SK-N-SH treated with all-trans-retinoic acid at 6 μM for 48 hours (cell line): ENCODE data around the gene VSIR.

Source experiments
- ATAC-seq: fragments of 200-7000 bp; cut with Tn5 transposase; 3 replicates; pipeline ENCODE4 v1.9.1; 2020; ENCODE audit warnings: mild to moderate bottlenecking, moderate library complexity
- ARNTL ChIP-seq: fragments of 450-650 bp; formaldehyde crosslinking; IDR thresholded peaks from 2 replicates; pipeline ENCODE4 v1.5.0; 2020; ENCODE audit warnings: low read depth, mild to moderate bottlenecking, moderate library complexity, borderline replicate concordance
- ISL1 ChIP-seq: fragments of 250-450 bp; sonication (Bioruptor Pico); IDR thresholded peaks from 2 replicates; pipeline ENCODE4 v2.1.2; 2022; ENCODE audit warnings: mild to moderate bottlenecking, moderate library complexity
- RARB ChIP-seq: fragments of 250-450 bp; sonication (Bioruptor Pico); IDR thresholded peaks from 2 replicates; pipeline ENCODE4 v1.8.0; 2021; ENCODE audit warnings: mild to moderate bottlenecking, moderate library complexity
- ZFP30 ChIP-seq: fragments of 450-650 bp; formaldehyde crosslinking; IDR thresholded peaks from 2 replicates; pipeline ENCODE4 v1.5.0; 2022; ENCODE audit warnings: mild to moderate bottlenecking, moderate library complexity
- ZNF70 ChIP-seq: fragments of 450-650 bp; formaldehyde crosslinking; IDR thresholded peaks from 2 replicates; pipeline ENCODE4 v1.5.0; 2020; ENCODE audit warnings: mild to moderate bottlenecking, moderate library complexity
- ZNF8 ChIP-seq: fragments of 450-650 bp; formaldehyde crosslinking; IDR thresholded peaks from 2 replicates; pipeline ENCODE4 v1.5.0; 2020; ENCODE audit warnings: mild to moderate bottlenecking, moderate library complexity
- TF ChIP-seq, protein P1 (sequence below): fragments of 250-450 bp; sonication (Bioruptor Pico); IDR thresholded peaks from 2 replicates; pipeline ENCODE4 v1.8.0; 2020; ENCODE audit warnings: mild to moderate bottlenecking, moderate library complexity, borderline replicate concordance
- TF ChIP-seq, protein P2 (sequence below): fragments of 250-450 bp; sonication (Bioruptor Pico); IDR thresholded peaks from 2 replicates; pipeline ENCODE4 v1.5.0; 2020; ENCODE audit warnings: mild to moderate bottlenecking, moderate library complexity
- TF ChIP-seq, protein P3 (sequence below): fragments of 250-450 bp; sonication (Bioruptor Pico); IDR thresholded peaks from 2 replicates; pipeline ENCODE4 v1.5.1; 2020; ENCODE audit warnings: low read depth, mild to moderate bottlenecking, moderate library complexity
- TF ChIP-seq, protein P4 (sequence below): fragments of 250-450 bp; sonication (Bioruptor Pico); IDR thresholded peaks from 2 replicates; pipeline ENCODE4 v1.8.0; 2021; ENCODE audit warnings: low read depth, mild to moderate bottlenecking, moderate library complexity, borderline replicate concordance
- TF ChIP-seq, protein P5 (sequence below): fragments of 250-450 bp; sonication (Bioruptor Pico); IDR thresholded peaks from 2 replicates; pipeline ENCODE4 v1.5.1; 2021; ENCODE audit warnings: mild to moderate bottlenecking, moderate library complexity

The VSIR gene

DNA sequence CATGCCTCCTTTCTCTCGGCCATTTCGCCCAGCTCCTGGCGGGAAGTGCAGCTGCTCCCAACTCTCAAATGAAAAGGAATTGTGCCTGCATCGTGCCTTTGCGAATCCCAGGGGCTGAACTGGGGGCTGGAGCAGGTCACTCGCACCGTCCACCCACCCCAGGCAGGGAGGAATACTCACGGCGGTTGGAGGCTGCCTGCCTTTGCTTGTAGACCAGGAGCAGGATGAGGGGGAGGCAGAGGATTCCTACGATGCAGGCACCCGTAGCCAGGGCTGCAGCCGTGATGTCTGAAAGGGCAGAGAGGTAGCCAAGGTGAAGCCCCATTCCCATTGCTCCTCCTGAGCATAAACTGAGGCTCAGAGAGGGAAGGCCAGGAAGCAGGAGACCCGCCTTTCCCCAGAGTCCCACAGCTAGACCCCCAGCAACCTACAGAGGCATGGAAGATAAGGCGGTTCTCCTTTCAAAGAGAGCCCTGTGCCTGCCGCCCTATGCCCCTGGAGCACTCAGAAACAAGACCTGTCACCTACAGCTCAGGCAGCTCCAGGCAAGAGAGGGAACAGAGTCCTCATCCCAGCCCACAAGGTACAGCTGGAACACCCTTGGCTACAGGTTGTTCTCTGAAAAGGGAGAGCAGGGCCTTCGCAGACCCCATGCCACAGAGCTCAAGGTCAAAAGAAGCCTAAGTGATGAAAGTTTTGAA is 18.0 kb downstream of the VSIR start (continued):
- TF ChIP-seq, protein P1, sequence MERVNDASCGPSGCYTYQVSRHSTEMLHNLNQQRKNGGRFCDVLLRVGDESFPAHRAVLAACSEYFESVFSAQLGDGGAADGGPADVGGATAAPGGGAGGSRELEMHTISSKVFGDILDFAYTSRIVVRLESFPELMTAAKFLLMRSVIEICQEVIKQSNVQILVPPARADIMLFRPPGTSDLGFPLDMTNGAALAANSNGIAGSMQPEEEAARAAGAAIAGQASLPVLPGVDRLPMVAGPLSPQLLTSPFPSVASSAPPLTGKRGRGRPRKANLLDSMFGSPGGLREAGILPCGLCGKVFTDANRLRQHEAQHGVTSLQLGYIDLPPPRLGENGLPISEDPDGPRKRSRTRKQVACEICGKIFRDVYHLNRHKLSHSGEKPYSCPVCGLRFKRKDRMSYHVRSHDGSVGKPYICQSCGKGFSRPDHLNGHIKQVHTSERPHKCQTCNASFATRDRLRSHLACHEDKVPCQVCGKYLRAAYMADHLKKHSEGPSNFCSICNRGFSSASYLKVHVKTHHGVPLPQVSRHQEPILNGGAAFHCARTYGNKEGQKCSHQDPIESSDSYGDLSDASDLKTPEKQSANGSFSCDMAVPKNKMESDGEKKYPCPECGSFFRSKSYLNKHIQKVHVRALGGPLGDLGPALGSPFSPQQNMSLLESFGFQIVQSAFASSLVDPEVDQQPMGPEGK (CRISPR knock-in tag), result no peak
- TF ChIP-seq, all 23 proteins: peak for 0

DNA sequence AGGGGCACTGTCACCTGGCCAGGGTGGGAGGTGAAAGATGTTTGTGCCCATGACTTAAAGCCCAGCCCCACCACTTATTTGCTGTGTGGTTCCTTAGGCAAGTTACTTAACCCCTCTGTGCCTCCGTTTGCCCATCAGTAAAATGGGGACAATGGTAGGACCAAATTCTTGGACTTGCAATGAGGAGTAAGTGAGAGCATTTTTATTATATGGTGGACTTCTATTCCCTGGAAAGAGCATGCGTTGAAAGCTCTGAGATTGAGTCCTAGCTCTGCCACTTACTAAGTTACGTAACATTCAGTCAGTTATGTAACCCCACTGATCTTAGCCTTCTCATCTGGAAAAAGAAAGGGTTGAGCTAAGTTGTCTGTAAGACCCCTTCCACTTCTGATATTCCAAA is 18.8 kb downstream of the VSIR start:
- no peak for TF ChIP-seq ARNTL
- no peak for TF ChIP-seq ZFP30 (CRISPR knock-in tag)
- TF ChIP-seq, protein P2, sequence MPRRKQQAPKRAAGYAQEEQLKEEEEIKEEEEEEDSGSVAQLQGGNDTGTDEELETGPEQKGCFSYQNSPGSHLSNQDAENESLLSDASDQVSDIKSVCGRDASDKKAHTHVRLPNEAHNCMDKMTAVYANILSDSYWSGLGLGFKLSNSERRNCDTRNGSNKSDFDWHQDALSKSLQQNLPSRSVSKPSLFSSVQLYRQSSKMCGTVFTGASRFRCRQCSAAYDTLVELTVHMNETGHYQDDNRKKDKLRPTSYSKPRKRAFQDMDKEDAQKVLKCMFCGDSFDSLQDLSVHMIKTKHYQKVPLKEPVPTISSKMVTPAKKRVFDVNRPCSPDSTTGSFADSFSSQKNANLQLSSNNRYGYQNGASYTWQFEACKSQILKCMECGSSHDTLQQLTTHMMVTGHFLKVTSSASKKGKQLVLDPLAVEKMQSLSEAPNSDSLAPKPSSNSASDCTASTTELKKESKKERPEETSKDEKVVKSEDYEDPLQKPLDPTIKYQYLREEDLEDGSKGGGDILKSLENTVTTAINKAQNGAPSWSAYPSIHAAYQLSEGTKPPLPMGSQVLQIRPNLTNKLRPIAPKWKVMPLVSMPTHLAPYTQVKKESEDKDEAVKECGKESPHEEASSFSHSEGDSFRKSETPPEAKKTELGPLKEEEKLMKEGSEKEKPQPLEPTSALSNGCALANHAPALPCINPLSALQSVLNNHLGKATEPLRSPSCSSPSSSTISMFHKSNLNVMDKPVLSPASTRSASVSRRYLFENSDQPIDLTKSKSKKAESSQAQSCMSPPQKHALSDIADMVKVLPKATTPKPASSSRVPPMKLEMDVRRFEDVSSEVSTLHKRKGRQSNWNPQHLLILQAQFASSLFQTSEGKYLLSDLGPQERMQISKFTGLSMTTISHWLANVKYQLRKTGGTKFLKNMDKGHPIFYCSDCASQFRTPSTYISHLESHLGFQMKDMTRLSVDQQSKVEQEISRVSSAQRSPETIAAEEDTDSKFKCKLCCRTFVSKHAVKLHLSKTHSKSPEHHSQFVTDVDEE (CRISPR knock-in tag), result no peak
- TF ChIP-seq, protein P3, sequence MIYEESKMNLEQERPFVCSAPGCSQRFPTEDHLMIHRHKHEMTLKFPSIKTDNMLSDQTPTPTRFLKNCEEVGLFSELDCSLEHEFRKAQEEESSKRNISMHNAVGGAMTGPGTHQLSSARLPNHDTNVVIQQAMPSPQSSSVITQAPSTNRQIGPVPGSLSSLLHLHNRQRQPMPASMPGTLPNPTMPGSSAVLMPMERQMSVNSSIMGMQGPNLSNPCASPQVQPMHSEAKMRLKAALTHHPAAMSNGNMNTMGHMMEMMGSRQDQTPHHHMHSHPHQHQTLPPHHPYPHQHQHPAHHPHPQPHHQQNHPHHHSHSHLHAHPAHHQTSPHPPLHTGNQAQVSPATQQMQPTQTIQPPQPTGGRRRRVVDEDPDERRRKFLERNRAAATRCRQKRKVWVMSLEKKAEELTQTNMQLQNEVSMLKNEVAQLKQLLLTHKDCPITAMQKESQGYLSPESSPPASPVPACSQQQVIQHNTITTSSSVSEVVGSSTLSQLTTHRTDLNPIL (CRISPR knock-in tag), result no peak
- no peak for TF ChIP-seq ZNF70
- TF ChIP-seq, all 23 proteins: peak for 0
- no peak for ATAC-seq

DNA sequence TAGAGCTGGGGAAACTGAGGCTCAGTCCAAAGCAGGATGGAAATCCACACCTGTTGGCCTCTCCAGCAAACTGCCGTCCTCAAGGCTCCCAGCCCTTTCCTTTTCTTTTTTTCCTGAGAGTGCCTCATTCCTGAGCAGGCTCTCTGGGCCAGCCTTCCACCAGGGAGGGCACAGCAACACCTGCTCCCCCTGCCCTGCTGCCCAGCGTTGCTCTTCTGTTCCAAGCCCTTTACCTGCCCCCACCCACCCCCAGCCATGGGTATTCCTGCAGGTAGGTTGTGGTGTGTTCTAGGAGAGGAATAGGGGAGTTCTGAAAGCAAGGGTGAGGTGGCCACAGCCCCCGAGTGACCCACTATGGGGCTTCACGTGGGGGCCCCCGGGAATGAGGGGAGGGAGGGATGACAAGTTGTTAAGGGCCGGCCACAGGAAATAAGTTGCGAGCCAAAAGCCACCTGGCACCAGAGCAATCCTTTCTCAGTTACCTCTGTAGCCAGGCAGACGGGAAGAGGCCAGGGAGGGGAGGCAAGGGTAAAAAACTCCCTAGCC is 19.3 kb downstream of the VSIR start:
- ATAC-seq, result no peak
- TF ChIP-seq, protein P4, sequence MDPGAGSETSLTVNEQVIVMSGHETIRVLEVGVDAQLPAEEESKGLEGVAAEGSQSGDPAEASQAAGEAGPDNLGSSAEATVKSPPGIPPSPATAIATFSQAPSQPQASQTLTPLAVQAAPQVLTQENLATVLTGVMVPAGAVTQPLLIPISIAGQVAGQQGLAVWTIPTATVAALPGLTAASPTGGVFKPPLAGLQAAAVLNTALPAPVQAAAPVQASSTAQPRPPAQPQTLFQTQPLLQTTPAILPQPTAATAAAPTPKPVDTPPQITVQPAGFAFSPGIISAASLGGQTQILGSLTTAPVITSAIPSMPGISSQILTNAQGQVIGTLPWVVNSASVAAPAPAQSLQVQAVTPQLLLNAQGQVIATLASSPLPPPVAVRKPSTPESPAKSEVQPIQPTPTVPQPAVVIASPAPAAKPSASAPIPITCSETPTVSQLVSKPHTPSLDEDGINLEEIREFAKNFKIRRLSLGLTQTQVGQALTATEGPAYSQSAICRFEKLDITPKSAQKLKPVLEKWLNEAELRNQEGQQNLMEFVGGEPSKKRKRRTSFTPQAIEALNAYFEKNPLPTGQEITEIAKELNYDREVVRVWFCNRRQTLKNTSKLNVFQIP (CRISPR knock-in tag), result no peak
- TF ChIP-seq ZNF8 (no peak), ISL1 (CRISPR knock-in tag) (no peak)
- TF ChIP-seq, protein P5, sequence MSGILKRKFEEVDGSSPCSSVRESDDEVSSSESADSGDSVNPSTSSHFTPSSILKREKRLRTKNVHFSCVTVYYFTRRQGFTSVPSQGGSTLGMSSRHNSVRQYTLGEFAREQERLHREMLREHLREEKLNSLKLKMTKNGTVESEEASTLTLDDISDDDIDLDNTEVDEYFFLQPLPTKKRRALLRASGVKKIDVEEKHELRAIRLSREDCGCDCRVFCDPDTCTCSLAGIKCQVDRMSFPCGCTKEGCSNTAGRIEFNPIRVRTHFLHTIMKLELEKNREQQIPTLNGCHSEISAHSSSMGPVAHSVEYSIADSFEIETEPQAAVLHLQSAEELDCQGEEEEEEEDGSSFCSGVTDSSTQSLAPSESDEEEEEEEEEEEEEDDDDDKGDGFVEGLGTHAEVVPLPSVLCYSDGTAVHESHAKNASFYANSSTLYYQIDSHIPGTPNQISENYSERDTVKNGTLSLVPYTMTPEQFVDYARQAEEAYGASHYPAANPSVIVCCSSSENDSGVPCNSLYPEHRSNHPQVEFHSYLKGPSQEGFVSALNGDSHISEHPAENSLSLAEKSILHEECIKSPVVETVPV, result no peak
- TF ChIP-seq, protein P2 (CRISPR knock-in tag), result no peak

DNA sequence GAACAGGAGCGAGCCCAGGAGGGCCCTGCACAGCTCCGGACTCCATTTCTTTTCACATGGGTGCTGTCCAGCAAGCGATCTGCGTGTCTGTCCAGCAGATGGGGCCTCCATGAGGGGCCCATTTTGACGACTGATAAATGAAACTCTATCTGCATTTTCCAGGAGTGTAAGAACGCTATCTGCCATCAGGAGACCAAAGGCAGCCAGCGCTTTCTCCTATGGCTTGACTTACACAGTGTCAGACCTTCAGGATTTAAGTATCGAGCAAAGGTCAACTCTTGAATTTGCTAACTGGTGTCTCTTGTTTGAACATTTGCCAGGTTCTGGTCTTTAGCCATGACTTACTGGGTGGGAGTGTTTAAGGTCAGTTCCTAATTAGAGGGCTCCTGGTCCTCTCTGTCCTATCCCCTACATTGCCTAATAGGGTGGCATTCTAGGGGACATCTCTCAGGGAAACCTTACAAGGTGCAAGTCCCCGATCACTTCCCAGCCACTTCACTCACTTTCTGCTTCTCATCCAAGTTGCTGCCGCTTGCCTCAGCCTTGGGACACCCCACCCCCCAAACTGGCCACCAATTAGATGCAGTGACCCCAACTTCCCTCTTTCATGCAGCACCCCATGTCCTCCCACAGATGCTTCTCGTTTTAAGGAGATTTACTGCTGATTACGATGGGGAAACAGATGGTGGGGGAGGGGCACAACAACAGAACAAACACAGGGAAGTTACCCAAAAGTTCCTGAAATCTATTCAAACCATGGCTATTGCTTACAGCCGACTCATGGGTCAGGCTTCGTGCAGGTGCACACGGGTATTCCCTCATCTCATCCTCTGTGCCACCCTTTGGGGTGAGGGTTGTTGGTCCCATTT is 20.0 kb downstream of the VSIR start:
- no peak; the same call in 2 of the 3 replicates for ATAC-seq
- TF ChIP-seq RARB (CRISPR knock-in tag) (no peak), ZNF70 (no peak), ZNF8 (no peak), ARNTL (no peak)
- TF ChIP-seq, protein P4 (CRISPR knock-in tag), result no peak
- TF ChIP-seq, protein P3 (CRISPR knock-in tag), result no peak
- TF ChIP-seq, protein P1 (CRISPR knock-in tag), result no peak
